Astrocyte of the cerebellum (primary cell): ENCODE results near the gene ENKUR.

ENCODE experiments used
- DNase-seq: peaks from one replicate; pipeline ENCODE4 v3.0.0-alpha.2; 2011; ENCODE audit warnings: low read depth
- H3K4me3 ChIP-seq: 2 replicates; pipeline ENCODE4 v1.5.1; 2011; ENCODE audit warnings: mild to moderate bottlenecking, low read depth, low read length, moderate library complexity
- CTCF ChIP-seq: IDR thresholded peaks from 2 replicates; pipeline ENCODE4 v1.5.1; 2012; ENCODE audit warnings: low read length, low read depth, moderate library complexity, mild to moderate bottlenecking; ENCODE audit errors: missing control alignments
- in situ Hi-C: cut with HindIII; loops from 2 replicates; pipeline ENCODE4 v1.10.0; 2017; ENCODE audit warnings: low sequenced_read_pairs

Gene ENKUR

GRCh38 chr10:25028711-25029110 is 12.8 kb upstream of the ENKUR start:
- in situ Hi-C loops: no loop called here
- no peak for DNase-seq
- no peak for TF ChIP-seq CTCF
- H3K4me3 ChIP-seq: no peak overlapping the region

GRCh38 chr10:25026463-25026862 is 10.5 kb upstream of the ENKUR start:
- H3K4me3 ChIP-seq: no peak overlapping the region
- DNase-seq: no peak
- no peak for TF ChIP-seq CTCF
- in situ Hi-C loops: no loop called here

- in situ Hi-C loops: no loop called here
- no peak overlapping the region for H3K4me3 ChIP-seq
- no peak for TF ChIP-seq CTCF
- no peak for DNase-seq
Measured at GRCh38 chr10:25024528-25024927, 8.6 kb upstream of the ENKUR start.

- H3K4me3 ChIP-seq: no peak overlapping the region
- DNase-seq: no peak
- TF ChIP-seq CTCF: no peak
- in situ Hi-C loops: no loop called here
Measured at GRCh38 chr10:25023278-25023677, 7.3 kb upstream of the ENKUR start.

GRCh38 chr10:25018703-25019102 is 2.7 kb upstream of the ENKUR start:
- H3K4me3 ChIP-seq: no peak overlapping the region
- DNase-seq: no peak
- in situ Hi-C loops: loop anchor here (5.0 kb wide), 1 partner anchor 49 kb away; no protein-coding TSS in a partner anchor
- TF ChIP-seq CTCF: no peak

GRCh38 chr10:25017661-25018060 is 1.7 kb upstream of the ENKUR start:
- H3K4me3 ChIP-seq: no peak overlapping the region
- in situ Hi-C loops: loop anchor here (5.0 kb wide), 1 partner anchor 50 kb away; no protein-coding TSS in a partner anchor
- DNase-seq: no peak

More at GRCh38 chr10:25017661-25018060, 1.7 kb upstream of the ENKUR start:
- TF ChIP-seq CTCF: no peak
